IPS-11a (cell line): ENCODE data around the gene LEKR1.
A peak's percentile ranks its signal among the peaks of the same experiment; 100 is the strongest.

Experiments used
- H3K4me3 ChIP-seq: one replicate; pipeline ENCODE4 v1.5.1; 2013; ENCODE audit warnings: low read depth, low read length, control low read depth

The LEKR1 gene

GRCh38 chr3:157078131-157078810, 252.1 kb downstream of the LEKR1 start:
- no peak overlapping the region for H3K4me3 ChIP-seq

GRCh38 chr3:157078811-157079185, 252.6 kb downstream of the LEKR1 start:
- H3K4me3 ChIP-seq = no peak overlapping the region

DNA sequence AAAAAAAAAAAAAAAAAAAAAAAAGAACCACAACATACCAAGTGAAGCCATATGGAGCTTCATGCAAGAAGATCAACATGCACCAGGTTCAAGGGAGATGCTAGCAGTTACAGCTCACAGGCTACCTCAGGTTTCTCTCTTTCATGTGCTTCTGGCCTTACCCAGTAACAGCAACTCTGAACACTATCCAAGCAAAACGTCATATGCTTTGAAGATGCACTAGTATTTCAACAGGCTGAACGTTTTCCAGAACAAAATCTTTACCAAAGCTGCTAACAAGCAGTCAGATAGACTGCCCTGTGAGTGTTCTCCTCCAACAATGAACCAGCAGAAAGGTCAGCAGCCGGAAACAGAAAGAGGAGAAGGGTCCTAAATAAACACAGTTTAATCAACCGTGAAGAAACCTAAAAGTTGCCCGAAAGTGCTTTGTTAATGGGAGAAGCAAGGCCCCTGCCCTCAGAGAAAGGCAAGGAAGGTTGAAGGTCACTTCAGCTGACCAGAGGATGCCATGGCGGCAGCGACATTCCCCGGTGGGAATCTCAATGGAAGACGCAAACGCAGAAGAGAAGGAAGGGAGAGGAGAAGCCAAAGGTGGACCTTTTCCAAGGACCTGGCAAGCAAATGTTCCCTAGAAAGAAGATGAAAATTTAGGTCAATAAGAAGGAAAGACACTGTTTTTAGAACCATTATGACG, 253.7 kb downstream of the LEKR1 start:
- H3K4me3 ChIP-seq = no peak overlapping the region

DNA sequence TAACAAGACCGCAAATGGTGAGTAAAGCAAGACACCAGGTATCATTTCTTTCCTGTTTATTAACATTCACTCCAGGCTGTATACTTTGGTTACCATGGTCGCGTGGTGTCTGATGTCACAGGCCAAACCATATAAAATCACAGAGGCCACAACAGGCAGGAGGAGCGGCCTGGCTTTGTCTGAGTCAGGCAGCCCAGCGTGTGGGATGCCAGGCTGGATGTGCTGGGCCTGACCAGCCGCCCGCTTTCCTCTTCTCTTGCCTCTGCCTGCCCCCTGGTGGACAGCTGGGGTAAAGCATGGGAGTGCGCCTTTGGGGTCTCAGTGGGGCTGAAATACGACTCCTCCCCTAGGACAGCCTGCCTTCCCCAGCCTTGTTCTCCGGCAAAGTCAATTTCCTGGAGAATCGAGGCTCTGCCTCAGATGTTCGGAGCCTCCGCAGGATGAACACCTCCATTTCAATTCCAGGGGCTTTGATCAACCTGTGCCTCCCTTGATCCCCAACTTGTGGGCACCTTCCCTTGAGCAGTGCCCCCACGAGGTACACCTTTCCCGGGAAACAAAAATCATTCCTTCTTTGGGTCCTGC, 255.6 kb downstream of the LEKR1 start:
- H3K4me3 ChIP-seq = no peak overlapping the region

- H3K4me3 ChIP-seq = no peak overlapping the region
These were observed 256.3 kb downstream of the LEKR1 start for GRCh38 chr3:157082305-157082982.

DNA sequence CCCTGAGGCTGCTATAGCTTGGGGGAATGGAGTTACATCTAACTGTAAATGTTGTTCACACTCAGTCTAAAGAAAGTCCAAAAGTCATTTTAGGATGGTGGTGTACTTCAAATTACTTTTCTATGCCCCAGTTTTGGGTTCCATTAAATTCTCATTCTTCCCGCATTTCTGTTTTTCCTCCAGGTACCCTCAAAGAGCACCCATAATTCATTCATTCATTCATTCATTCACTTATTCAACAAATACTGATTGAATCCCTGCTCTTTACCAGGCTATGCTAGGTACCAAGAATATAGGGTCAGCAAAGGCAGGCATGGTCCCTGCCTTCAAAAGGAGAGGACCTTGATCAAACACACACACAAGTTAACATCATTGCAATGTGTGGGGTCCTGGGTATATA, 257.7 kb downstream of the LEKR1 start:
- H3K4me3 ChIP-seq = no peak overlapping the region

DNA sequence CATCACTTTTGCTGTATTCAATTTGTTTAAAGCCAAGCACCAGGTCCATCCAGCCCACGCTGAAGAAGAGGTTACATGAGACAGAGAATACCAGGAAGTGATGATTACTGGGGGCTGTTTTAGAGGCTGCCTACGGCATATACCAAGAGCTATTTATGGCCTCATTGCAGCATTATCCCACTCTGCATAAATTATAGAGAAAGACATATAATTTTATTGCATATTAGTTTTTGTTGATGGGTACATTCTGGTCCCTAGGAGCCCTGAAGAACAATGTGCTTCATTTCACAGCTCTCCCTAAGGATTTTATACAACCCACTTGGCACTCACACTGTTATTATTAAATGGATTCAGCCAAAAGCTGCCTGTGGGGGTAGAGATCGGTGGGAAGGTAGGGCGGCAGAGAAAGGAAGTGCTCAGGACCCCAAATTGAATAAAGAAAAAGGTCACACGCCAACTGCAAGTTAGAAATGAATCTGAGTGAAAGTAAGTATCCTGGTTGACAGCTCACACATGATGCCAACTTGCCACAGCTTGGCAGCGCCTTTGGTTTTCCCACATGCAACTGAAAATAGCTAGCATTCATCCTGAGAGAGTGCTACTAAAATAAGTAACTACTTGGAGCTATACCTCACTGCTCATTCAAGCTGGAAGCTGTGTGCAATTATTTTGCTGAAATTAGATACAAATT, 260.1 kb downstream of the LEKR1 start:
- no peak overlapping the region for H3K4me3 ChIP-seq

GRCh38 chr3:157086775-157087174, 260.6 kb downstream of the LEKR1 start:
- H3K4me3 ChIP-seq = no peak overlapping the region

DNA sequence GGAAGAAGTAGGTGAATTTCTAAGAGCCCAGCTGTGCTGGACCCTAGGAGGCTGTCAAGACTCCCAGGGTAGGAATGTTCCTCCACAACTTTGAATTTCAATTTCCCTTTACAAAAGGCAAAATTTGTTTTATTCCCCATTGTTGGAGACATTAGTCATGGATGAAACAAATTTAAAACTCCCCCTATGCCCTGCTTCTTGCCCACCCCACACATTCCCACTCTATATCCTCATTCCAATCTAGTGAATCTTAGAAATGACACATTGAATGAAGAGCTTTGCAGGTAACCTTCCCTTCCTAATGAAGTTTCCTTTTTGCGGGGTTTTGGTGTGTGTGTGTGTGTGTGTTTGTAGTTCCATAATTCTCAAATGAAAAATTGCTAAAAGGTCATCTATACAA, 261.2 kb downstream of the LEKR1 start:
- no peak overlapping the region for H3K4me3 ChIP-seq

- H3K4me3 ChIP-seq = peak overlapping the region; percentile 60
These were observed 261.8 kb downstream of the LEKR1 start for GRCh38 chr3:157087780-157088600.

DNA sequence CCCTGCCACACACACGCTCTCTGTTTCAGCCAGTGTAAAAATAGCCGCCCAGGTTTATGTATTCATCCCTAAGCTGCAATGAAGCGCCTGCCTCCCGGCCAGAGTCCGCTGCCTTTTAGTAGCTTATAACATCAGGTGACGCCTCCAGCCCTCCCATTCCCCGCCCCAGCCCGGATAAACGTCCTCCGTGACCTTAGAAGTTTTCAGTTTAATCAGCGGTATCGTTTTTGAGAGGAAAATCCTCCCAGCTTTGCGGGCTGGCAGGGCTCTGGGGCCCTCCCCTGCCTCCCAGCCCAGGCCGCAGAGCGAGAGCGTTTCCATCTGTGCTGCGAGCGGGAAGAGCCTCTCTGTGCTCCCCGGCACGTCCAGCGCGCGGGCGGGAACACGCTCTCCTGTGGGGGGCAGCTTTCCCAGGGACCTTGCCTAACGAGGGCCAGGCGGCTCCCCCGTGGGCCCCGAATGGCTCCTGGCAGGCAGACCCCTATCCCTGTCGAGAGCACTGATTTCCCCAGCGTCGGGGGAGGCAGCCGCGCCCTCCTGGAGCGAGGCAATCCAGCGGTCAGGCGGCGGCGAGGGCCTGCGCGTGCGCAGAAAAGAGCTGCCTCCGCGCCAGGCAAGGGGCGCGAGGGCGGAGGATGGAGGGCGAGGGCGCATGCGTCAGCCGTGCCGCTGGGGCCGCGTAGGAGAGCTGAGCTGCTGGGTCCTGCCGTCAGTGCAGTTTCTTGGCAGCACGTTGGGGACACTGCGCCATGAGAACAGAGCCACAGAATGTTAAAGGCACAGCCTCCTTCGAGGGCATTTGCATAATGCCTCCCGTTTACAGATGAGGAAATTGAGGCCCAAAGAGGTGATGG, 262.7 kb downstream of the LEKR1 start:
- H3K4me3 ChIP-seq = peak overlapping the region; percentile 60

- no peak overlapping the region for H3K4me3 ChIP-seq
These were observed 263.5 kb downstream of the LEKR1 start for GRCh38 chr3:157089455-157090221.

DNA sequence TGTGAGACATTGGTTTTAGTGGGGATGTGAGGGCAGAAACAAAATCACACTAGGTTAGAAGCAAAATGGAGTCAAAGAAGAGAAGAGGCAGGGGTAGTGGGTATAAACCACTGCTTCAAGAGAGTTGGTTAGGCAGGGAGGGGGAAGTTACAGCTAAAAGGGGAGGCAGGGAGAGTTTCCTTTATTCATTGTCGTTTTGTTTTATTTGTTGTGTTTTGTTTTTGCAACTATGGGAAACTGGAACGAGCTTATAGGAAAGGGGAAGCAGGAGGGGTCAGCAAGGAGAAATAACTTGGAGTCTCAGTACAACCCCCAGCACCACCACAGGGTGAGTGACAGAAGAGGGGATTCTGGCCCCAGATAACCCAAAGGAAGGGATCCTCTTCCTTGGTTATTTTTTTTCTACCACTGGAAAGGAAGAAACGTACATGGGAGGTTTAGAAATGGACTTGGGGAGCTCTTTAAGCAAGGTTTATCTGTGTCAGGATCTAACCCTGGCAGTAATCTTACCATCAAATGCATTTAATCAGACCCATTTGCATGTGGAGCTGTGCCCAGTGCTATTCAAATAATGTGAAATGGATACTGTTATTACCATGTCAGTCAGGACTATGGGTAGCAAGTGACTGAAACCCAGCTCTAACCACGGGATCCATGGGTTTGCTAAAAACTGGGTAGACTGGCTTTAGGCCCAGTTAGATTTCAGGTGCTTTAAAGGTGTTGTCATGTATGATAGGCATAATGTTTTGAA, 265.1 kb downstream of the LEKR1 start:
- H3K4me3 ChIP-seq = no peak overlapping the region

DNA sequence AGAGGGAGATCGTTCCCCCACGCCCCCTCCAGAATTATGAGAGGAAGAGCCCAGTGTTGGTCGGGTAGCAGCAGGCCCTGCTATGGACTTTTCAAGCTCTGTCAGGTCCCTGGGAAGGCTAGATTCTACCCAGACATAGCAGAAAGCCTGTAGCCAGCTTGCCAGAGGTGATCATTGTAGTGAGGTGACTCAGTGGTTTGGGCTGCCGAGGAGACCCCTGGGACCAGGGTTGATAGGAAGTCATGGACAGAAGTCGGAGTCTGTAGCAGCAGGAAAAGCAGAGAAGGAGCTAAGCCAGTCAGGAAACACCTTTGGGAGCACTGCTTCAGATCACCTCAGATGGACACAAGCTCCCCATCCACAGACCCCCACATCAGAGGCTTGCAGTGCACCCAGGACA, 266.1 kb downstream of the LEKR1 start:
- H3K4me3 ChIP-seq = no peak overlapping the region

DNA sequence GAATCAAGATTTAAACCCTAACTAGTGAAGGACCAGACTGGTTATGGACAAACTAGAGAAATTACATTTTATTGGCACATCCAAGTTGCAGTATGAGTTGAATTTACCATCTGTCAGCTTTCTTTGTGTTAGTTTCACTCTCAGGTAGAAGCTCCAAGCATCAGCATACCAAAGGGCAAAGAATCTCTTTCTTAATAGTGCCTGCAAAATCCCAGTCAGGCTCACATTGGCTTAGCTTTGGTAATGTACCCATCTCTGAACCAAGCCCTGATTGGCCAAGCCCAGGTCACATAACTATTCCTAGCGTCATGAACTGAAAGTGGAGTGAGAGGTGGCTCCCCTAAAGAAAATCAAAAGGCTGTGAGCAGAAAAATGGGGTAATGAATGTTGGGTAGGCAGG, 266.9 kb downstream of the LEKR1 start:
- no peak overlapping the region for H3K4me3 ChIP-seq

DNA sequence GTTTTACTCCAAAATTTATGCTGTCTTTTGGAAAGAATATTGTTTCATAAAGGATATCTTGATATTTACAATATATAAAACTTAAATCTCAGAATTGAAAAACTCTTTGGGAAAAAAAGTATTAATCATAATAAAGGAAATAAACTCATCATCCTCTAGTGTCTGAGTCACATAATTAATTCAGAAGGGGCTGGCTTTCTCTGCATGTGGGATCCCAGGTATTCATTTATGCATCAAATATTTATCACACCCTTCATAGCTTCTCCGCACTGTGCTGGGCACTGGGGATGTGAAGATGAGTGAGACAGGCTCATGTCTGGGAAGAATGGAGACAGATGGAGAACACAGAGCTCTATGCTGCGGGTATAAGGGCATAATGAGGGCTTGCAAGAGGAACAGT, 268.1 kb downstream of the LEKR1 start:
- H3K4me3 ChIP-seq = no peak overlapping the region

- no peak overlapping the region for H3K4me3 ChIP-seq
These were observed 268.8 kb downstream of the LEKR1 start for GRCh38 chr3:157094751-157095480.
